HG02763 (cell line): ENCODE results near the gene ZFP92.

Experiments used
- ATAC-seq: cut with Tn5 transposase; IDR thresholded peaks from one replicate; pipeline ENCODE4 v1.9.1; 2021; ENCODE audit warnings: mild to moderate bottlenecking, moderate library complexity; ENCODE audit not compliant: unreplicated experiment

Gene ZFP92

GRCh38 chrX:153435845-153436244 lies 24.6 kb downstream of the ZFP92 start:
- no peak for ATAC-seq

- ATAC-seq = no peak
Measured at GRCh38 chrX:153438532-153438931, 27.3 kb downstream of the ZFP92 start.

- ATAC-seq = no peak
Measured at GRCh38 chrX:153439977-153440376, 28.7 kb downstream of the ZFP92 start.

DNA sequence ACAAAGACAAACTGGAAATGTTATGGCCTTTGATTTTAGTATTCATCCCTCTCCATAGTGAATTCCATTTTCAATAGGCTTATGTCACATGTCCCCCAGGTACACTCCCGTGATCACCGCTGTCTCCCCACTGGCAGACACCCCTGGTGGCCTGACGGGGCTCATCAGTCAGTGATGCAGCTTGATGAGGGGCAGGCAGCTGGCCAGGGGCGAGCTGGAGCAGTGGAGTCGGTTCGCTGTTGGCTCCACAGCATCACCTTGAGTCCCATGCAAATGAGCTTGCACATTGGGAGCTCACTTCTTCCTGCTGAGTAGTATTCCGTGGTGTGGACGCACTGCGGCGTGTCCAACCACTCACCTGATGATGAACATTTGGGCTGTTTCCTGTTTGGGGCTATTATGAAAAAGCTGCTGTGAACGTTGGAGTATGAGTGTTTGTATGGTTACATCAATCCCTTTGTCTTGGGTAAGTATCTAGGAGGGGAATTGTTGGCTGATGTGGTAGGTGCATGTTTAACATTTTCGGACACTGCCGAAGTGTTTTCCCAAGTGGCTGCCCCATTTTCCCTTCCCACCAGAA lies 29.4 kb downstream of the ZFP92 start:
- no peak for ATAC-seq

DNA sequence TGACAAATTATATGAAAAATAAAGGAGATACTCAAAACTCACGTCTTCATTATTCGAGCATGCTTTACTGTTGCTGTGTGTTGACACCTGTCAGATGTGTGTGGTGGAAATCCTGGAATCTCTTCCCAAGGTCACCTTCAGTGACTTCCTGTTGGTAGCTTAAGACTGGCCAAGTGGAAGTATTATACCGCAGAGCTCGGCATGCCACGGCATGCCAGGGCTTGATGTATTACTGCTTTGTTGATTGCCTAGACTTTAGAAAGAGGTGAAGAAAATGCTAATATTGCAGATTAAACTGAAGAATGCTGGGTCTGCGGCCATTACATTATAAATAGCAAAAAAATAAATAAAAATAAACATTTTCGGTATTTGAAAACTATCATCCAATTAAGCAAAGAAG lies 30.0 kb downstream of the ZFP92 start:
- no peak for ATAC-seq

GRCh38 chrX:153441981-153442380 lies 30.7 kb downstream of the ZFP92 start:
- ATAC-seq = no peak

GRCh38 chrX:153442463-153442862 lies 31.2 kb downstream of the ZFP92 start:
- no peak for ATAC-seq

DNA sequence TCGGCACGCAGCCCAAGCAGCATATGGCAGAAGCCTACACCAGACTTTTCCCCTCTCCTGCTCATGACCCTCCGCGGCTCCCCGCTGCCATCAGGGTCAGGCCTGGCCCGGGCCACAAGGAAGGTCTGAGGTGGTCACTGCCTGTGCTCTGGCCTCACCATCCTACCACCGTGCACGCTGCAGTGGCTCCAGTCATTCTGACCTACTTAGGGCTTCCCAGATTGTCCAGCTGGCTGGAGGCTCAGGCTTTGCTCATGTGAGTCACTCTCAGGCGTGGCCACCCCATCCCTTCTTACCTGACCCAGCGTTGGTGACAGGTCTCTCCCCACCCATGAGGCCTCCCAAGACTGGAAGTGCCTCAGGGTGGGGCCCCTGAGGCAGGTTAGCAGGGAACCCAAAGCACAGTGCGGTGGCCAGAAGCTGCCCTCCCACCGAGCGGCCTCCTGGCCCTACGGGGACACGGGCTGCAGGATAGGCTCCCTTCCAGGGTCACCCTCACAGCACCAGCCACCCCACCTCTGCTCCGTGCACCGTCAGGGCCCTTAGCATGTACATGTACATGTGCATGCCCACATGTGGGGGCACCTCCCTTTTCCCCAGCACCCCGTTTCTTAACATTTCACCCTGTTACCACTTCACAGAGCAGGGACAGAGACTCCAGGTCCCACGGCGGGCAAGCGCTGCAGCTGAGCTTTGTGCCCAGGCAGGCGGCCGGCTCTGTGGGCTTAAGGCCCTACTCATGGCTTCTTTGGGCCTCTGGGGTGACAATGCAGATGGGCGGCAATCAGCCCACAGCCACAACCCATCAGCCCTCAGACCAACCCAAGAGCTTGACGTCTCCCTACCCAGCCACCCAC lies 32.4 kb downstream of the ZFP92 start:
- ATAC-seq = no peak

GRCh38 chrX:153444333-153445011 lies 33.2 kb downstream of the ZFP92 start:
- no peak for ATAC-seq

DNA sequence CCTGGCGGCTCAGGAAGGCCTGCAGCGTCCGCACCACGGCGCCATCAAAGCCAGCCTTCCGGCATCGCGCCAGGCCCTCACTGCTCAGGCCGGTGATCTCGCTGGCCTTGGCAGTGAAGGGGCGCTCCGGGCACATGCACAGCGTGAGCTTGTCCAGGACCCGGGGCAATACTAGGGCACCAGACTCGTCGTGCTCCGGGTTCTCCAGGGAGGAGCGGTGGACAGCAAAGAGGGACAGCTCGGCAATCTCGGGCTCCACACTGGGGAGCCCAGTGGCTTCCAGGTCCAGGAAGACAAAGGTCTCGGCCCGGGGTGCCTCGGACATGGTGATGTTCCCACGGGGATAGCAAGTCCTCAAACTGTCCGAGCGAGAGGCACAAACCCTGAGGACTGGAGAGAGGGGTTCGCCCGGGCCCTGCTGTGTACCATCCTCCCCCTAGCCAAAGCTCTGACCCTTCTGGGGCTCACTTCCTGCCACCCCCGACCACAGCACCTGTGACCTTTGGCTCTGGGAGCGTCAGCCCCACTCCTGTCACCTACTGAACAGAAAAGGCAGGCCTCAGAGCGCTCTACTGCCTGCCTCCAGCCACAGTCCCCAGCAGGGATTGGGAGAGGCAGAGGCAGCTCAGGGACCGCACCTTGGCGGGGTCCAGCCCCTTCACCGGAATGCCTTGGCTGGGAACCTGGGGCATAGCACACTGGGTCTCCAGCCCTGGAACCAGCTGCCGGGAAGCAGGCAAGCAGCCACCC lies 34.0 kb downstream of the ZFP92 start:
- ATAC-seq = no peak

DNA sequence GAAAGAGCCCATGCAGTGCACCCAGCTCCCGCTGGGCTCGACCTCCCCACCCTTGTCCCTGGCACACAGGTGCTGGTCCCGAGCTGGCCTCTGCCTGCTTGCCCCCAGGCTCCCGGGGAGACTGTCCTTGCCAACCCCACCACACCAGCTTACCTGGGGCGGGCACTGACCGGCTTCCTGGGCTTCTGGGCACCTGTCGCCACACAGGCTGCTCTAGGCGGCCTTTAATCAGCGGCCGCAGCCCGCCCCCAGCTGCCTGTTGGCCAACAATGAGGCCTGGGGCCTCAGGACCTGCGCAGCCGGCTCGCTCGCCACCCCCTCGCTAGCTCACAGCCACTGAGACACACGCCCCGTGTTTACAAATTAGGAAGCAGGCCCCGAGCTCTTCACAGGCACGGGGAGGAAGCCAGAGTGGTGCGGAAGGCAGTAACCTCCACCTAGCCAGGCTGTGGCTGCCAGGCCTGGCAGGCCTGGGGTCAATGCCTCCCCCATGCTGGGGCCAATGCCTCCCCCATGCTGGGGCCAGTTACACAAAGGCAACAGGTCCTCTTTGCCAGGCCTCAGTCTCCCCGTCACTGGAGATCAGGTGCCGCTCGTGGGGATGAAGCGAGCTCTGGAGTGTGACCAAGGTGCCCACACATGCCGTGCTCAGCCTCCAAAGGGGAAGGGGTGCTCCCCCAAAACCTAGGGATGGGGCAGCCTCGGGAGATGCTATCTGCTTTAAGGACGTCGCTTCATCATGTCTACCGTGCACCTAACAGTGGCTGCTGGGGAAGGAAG lies 34.8 kb downstream of the ZFP92 start, which contains the start of gene TREX2:
Gene TREX2, minus strand, starts transcription at position 201 of the 780 bp plus-strand sequence. CDS start 626 bp downstream, outside the sequence.
- no peak for ATAC-seq

- no peak for ATAC-seq
Measured at GRCh38 chrX:153446636-153446936, 35.3 kb downstream of the ZFP92 start.

DNA sequence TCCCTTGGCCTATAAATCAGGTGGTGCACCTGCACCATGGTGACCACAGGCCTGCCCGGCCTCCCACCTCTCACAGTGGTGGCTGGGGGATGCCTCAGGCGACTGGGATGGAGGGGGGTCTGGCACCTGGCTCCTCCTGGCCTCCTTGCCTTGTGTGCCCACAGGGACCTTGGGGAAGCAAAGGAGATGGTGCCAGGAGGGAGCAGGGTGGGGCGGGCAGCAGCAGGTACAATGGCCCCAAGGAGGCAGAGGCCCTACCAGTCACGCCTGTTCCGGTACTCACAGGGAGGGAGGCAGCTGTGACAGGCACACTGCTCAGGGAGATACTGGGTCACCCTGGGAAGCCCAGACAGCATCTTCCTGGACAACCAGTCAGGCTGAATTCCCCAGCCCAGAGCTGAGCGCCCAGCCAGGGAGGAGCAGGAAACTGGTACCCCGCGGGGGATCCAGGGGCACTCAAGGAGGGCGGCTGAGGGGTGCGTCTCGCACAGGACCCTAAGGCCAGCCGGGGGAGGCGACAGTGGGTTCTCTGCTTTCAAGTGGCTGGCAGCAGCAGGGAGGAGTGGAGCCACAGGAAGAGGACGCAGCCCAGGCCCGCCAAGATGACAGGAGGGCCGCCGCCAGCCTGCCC lies 35.8 kb downstream of the ZFP92 start:
- ATAC-seq = no peak

DNA sequence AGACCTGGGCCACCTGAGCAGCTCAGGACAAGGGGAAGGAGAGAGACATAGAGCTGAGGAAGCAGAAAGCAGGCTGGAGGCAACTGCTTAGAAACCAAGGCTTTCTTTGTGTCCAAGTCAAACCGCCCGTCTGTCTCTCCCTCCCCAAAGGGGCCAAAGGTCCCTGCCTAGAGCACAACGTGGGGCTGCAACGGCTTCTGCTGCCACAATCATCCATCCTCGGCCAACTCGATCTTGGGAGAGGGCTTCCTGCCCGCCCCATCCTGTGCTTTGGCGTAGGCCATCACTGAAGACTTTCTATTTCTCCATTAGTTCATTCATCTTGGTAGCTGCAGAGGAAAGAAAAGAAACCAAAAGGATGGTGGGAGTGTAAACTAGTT lies 36.3 kb downstream of the ZFP92 start:
- ATAC-seq = no peak

DNA sequence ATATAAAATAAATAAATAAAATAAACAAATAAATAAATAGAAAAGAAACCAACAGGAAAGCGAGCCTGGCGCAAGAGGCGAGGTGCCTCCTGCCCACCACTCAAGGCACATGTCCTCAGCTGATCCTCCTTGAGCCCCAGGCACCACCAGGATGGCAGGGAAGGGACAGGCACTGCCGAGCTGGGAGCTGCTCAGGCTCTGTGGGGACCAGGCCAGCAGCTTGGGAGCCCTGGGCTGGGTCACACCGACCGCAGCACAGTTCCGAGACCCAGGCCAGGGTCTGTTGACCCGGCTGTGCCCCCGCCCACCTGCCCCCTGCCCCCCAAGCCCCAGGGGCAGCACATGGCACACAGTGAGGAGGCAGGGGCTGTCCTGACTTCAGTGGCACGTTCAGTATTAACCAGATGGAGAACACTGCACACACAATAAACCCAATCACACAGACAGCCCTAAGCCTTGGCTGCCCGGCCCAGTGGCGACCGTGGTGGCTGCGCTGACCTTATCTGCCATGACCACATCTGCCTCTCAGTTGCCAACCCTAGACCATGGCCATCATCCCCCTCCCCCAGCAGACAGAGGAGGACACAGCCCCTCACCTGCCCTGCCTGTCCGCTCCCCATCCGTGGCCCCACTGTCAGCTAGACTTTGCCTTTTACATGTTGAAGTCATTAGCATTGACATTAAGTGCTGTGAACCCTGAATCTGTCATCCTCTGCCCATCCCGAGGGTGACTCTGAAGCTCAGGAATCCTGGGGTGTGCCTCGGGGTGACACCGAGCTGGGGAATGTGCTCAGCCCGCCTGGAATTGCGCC lies 37.5 kb downstream of the ZFP92 start:
- ATAC-seq = no peak

- ATAC-seq = no peak
Measured at GRCh38 chrX:153449368-153450113, 38.3 kb downstream of the ZFP92 start.

- ATAC-seq = no peak
Measured at GRCh38 chrX:153450114-153450948, 39.1 kb downstream of the ZFP92 start.

- ATAC-seq = no peak
Measured at GRCh38 chrX:153450949-153451277, 39.6 kb downstream of the ZFP92 start.
